NB4 (cell line): ENCODE data around the gene PRDX4.

Experiments
- CTCF ChIP-seq: IDR thresholded peaks from one replicate; pipeline ENCODE4 v1.5.1; 2012; ENCODE audit warnings: low read depth, low read length
- MAX ChIP-seq: IDR thresholded peaks from 2 replicates; pipeline ENCODE4 v1.6.1; 2011; ENCODE audit warnings: low read depth, low read length
- POLR2A ChIP-seq: IDR thresholded peaks from 2 replicates; pipeline ENCODE4 v1.6.1; 2011; ENCODE audit warnings: mild to moderate bottlenecking; ENCODE audit not compliant: insufficient read length; ENCODE audit errors: extremely low read depth

- no peak for TF ChIP-seq POLR2A
- no peak for TF ChIP-seq CTCF
- TF ChIP-seq MAX, result no peak
These were observed 33.3 kb upstream of the PRDX4 start for GRCh38 chrX:23633834-23634580.
